CD4-positive, alpha-beta T cell treated with Interleukin-4 for 1 hour (primary cell): Measurements from ENCODE around the gene RIPOR2.

ENCODE experiments used
- DNase-seq, 2 donors: peaks; one replicate each; pipeline ENCODE4 v3.0.0-alpha.2; 2020 to 2022

RIPOR2 gene, protein sequence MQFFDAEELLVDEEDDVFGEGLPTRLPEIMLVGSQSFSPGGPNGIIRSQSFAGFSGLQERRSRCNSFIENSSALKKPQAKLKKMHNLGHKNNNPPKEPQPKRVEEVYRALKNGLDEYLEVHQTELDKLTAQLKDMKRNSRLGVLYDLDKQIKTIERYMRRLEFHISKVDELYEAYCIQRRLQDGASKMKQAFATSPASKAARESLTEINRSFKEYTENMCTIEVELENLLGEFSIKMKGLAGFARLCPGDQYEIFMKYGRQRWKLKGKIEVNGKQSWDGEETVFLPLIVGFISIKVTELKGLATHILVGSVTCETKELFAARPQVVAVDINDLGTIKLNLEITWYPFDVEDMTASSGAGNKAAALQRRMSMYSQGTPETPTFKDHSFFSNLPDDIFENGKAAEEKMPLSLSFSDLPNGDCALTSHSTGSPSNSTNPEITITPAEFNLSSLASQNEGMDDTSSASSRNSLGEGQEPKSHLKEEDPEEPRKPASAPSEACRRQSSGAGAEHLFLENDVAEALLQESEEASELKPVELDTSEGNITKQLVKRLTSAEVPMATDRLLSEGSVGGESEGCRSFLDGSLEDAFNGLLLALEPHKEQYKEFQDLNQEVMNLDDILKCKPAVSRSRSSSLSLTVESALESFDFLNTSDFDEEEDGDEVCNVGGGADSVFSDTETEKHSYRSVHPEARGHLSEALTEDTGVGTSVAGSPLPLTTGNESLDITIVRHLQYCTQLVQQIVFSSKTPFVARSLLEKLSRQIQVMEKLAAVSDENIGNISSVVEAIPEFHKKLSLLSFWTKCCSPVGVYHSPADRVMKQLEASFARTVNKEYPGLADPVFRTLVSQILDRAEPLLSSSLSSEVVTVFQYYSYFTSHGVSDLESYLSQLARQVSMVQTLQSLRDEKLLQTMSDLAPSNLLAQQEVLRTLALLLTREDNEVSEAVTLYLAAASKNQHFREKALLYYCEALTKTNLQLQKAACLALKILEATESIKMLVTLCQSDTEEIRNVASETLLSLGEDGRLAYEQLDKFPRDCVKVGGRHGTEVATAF

DNA sequence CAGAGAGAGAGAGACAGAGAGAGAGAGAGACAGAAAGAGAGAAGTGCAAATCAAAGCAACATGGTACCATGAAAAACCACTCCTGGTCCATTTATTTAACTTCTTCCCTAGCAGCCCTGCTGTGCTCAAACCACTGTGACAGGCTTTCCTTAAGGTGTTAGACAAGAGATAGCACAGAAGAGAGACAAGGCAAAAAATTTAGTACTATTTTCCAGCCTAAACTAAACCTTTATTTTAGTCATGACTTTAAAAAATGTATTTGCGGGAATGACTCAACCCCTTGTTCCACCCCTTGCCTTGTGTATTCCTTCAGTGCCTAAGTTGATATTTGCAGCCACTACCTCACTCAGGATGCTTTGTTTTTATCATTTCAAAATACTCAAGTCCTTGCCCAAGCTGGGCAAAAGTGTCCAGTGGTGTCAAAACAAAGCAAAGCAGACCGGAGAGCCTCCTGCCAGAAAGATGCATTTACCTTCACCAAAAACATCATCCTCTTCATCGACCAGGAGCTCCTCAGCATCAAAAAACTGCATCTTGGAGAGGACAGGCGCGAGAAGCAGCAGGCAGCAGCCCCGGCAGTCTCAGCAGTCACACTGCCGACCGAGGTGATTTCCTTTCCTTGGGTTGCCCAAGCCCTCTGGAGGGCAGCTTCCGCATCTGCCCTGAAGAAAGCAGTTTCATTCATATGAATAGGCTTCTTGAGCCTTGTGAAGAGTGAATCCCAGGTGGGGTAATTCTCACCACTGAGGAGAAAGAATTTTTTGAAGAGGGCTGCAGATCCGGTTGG lies at the start of gene RIPOR2:
Gene RIPOR2 (minus strand): TSS at position 595 of the 787 bp plus-strand sequence. CDS start 62 bp downstream, at position 533.
- peak; percentile 81 to 84 for DNase-seq

DNA sequence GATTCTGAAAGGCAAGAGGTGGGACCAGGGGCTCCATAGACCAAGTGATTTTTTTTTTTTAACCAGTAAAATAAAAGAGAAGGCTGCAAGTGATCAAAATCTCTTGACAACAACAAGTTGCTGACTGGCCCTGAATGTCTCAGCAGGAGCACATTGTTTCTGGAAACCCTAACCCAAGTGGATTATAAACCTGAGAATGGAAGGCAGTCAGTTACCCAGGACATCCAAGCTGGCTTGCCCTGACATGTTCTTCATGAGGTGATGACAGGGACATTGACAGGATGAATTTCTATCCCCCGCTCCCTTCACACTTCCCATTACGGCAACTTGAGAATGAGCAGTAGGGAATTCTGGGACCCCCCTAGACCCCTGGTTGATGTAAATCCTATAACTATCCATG lies 49.6 kb upstream of the RIPOR2 start:
- no peak for DNase-seq

DNA sequence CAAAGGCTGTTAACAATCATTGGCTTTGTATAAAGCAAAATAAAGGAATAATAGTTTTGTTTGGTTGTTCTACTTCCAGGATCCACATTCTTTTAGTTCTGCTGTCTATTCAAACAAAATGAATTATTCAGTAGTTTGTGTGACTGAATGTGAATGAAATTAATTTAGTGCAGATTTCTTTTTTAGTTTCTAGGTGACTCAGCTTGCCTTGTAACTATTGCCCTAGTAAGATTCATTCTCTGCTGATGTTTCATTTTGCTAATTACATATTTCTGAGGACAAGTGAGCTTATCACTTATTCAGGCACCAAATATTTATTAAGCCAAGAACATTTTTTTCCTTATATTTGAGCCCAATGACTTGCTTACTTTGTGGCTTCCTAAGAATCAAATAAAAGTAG lies 46.5 kb upstream of the RIPOR2 start:
- no peak for DNase-seq

DNA sequence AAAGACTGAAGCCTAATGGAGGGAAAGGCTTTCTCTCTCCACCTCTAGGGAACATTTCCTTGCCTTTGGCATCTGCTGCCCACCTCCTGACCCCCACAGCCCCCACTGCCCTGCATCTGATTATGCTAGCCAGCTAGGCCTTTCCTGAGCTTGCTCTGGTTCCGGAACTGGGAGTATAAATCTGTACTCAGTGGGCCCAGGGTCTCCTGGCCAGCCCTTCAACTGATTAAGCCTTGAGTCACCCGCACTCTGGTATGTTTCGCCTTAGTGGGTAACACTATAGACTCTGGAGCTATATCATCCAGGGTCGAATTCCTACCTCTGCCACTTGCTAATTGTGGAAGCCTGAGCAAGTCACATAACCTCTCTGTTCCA lies 45.6 kb upstream of the RIPOR2 start:
- no peak for DNase-seq

DNA sequence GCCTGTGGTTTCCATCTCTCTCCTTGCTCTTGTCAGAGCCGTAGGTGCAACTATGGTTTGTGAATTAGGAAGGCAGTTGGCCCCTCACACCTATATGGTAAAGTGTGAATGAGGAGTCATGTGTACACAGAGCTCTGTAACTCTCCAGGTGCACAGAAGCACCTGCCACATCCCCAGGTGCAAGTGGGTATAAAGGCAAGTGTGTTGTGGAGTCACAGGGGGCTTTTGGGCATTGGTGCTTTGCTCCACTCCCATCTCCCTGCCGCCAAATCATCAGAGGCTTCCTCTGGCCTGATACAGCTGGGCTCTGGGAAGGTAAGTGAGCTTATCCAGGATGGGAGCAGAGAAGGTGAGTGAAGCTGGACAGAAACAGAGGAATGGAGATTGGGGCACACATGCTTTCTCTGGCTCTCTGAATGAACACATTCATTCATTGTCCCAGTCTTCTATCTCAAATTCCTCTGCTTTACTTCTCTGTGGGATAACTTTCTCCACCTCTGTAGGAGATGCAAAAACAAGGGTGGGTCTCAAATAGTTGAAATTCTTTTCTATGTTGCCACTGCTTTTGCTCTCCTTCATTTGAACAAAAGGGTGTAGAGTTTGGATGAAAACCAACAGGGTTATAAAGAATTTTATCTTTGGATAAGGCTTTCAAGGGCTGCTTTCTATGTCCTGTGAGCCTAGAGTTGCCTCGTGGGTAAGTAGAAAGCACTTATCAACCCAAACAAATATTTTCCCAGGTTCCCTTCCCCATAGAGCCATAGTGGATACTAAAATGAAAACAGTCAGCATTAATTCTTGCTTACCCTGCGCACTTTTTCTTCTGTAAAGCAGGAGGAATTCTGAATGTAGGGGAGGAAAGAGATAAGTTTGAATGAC lies 45.0 kb upstream of the RIPOR2 start:
- DNase-seq = no peak

DNA sequence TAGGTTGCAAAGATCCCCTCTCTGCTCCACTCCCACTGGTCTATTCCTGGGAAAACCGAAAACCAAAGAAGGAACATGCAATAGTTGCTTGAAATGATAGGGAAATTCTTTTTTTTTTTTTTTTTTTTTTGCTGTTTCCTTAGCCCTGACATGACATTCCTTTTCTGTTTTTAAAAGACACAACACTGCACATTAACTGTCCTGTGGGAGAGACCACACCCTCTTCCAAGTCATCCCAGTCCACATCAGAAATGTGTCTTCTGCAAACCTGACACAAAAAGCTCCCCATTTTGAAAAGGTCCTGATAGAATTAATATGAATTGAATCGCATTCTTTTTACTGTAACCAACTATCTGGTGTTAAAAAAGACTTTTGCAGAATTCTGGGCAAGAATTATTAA lies 43.4 kb upstream of the RIPOR2 start:
- no peak for DNase-seq

DNA sequence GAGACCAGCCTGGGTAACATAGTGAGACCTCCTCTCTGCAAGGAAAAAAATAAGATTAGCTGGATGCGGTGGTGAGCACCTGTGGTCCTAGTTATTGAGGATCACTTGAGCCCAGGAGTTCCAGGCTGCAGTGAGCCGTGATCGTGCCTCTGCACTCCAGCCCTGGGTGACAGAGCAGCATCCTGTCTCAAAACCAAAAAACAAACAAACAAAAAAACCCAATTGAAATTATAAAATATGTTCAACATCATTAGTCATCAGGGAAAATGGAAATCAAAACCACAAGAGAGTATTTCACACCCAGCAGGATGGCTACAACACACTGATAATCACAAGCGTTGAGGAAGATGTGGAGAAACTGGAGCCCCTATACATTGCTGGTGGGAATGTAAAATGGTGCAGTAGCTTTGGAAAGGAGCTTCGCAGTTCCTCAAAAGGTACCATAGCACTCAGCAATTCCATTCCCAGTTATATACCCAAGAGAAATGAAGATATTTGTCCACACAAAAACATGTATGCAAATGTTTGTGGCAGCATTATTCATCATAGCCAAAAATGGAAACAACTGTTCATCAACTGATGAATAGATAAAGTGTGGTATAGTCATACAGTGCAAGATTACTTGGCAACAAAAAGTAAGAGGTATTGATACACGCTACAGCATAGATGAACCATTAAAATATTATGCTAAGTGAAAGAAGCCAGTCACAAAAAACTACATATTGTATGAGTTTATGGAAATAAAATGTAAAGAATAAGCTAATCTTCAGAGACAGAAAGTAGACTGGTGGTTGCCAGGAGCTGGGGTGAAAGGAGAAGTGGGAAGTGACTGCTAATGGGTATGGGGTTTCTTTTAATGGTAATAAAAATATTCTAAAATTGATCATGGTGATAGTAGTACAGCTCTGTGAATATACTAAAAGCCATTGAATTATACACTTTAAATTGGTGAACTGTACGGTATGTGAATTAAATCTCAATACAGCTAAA lies 38.7 kb upstream of the RIPOR2 start:
- peak in 1 of 2 donors; percentile 59 for DNase-seq

DNA sequence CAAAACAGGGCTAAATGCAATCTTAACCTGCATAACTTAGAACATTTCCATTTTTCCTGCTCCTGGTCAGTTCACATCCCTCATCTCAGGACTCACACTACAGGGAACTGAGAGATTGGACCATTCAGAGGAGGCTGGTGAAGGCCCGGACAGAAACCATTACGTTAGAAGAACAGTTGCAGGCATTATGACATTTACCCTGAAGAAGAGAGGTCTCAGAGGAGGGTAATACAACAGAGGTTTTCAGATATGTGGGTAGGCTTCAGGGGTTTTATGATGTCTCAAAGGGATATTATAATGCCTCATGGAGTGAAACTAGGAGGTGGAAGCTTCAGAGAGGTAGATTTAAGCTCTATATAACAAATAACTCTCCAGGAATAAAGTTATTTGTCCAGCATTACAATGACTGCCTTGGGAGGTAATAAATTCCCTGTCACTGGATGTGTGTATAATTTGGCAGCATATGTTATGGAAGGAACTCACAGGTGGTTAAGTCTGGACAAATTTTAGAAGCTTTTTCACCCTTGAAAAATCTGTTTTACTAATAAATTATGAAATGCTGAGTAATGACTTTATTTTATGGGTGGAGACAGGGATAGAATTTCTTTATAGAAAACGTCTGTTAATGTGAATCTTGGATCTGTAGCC lies 36.7 kb upstream of the RIPOR2 start:
- DNase-seq = no peak

DNA sequence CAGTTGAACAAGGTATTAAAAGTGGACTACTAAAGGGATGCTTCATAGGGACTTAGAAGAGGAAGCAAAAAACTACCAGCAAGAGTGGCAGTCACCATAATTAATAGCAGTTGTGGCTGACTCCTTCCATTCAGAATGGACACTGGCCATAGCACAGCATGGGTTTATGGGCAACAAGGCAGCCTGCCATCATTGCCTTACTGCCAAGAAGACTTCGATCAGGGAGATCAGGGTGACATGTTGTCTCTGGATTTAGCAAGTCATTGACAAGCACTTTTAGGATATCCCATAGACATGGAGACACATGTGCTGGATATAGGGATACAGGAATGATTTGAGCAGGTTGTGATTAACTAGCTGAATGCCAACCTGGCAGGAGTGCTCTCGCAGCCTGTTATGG lies 35.3 kb upstream of the RIPOR2 start:
- no peak for DNase-seq

DNA sequence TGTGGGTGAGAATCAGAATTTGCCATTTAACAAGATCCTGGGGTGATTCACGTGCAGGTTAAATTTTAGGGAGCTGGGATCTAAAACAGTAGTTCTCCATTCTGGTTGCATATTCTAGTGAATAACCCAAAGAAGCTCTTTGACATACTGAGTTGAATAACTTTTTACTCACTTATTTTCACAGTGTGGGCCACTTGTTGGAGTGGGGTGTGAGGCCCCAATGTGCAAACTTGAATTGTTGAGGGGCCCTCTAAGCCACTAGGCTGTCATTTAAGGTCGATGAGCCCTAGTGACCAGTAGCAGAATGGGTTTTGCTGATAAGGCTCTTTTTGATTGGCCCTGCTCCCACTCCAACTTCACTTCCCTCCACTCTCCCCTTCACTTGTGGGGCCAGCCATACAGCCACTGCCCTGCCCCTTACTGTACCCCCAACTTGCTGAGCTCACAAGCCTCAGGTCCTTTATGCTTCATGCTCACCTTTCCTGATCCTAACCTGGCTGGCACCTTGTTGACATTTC lies 33.6 kb upstream of the RIPOR2 start:
- no peak for DNase-seq

DNA sequence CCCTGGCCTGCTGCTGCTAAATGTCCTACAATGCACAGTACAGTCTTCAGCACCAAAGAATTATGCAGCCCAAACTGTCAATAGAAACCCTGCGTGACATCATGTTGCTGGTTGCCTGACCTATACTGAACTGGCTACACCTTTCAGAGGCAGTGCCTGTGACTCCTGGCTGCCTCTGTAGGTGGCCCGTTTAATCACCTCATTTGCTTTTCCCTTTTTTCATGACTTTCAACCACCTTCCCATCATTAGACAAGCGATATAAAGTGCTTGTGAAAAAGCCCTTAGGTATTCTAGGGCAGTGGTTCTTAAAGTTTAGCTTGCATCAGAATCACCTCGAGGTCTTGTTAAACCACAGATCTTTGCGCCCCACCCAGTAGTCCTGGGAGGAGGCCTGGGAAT lies 33.0 kb upstream of the RIPOR2 start:
- DNase-seq = no peak

DNA sequence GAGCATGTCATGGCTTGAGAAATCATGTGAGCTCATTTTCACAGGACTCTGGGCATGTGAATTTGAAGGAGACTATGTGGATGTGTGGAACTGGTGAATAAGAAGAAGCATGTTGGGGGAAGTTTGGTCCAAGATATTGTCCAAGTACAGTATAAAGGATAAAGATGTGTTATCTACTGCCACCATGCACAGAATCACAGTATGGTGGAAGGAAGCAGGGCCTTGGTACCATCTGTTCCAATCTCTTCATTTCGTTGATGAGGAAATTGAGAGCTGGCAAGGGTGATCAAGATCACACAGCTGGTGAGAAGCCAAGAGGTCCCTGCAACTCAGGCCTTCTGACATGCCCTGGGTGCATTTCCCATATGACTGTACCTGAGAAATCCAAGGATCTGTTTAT lies 31.5 kb upstream of the RIPOR2 start:
- DNase-seq = no peak

DNA sequence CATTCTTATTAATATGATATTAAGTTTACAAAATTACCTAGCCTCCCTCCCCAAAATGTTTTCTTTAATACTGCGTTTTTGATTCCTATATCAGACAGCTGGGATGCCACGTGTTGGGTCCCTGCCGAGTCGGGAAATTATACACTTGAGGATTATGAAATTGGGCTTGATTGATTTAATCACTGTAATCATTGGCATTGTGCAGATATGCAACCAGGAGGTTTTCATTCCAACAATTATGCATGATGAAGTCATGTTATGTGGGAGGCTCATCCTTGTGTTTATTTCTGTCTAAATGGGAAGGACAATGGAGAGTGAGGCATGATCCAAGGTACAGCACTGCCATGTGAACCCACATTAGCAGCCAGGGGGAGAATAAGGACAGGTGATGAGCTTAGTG lies 30.6 kb upstream of the RIPOR2 start:
- DNase-seq = no peak

DNA sequence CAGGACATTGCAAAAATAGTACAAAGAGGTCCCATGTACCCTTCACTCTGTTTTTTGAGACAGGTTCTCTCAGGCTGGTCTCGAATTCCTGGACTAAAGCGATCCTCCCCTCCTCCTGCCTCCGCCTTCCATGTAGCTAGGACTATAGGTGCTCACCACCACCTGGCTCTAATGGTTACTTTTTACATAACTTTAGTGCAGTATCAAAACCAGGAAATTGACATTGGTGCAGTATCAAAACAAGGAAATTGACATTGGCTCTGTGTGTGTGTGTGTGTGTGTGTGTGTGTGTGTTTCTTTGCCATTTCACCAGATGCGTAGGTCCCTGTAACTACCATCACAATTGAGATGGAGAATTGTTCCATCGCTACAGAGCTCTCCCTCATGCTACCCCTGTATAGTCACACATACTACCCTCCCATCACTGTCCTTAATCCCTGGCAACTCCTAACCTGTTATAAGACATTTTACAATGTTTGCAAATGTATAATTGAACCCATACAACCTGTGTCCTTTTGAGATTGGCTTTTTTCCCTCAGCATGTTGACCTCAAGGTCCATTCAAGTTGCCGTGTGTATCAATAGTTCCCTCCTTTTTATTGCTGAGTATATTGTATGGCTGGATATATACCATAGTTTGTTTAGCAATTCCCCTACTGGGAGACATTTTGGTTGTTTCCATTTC lies 28.3 kb upstream of the RIPOR2 start:
- DNase-seq = no peak

DNA sequence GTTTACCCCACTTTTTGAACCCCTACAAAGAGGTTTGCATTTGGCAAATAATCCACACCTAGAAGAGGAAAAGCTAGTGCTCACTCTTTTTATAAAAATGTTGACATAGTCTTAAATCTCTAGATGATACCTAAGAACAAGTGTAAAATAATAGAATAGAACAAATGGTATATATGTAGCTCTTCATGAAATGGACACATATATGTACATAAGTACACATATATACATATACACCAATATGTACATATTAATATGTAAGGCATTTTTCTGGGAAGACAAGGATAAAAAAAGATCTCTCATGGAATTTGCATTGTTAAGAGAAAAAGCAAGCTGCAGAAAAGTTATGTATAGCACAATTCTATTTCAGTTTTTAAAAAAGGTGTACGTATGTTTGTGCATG lies 27.6 kb upstream of the RIPOR2 start:
- no peak for DNase-seq

DNA sequence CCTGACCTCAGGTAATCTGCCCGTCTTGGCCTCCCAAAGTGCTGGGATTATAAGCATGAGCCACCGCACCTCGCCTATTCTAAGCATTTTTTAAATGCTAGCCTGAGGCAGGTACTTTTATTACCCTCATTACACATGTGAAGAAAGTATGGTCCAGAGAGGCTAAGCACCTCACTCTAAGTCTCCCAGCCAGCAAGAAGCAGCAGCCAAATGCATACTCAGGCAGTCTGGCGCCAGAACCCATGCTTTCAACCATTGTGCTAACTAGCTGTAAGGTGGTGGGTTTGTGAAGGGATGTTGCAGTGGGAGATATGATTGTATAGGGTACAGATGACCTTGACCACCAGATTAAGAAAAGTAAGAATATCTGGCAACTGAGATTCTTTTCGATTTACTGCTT lies 26.1 kb upstream of the RIPOR2 start:
- DNase-seq = no peak

DNA sequence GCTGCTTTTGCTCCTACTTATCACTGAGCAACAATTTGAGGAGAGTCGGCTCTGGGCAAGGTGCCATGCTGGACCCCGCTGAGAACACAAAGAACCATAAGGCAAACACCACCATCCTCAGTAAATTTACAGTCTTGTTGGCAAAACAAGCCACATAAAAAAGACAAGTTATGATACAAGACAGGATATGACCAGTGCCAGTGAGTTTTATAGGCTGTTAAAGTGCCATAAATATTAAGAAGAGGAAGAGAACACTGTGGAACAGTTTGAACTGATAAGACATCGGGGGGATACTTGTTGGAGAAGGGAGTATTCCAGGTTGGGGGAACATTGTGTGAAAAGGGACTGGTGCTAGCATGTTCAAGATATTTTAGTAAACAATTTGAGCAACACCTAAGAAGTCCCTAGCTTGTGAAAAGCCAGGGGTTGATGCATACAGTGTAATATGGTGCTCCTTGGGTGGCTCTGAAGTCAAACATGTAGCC lies 25.3 kb upstream of the RIPOR2 start:
- DNase-seq = peak in 1 of 2 donors; percentile 28

DNA sequence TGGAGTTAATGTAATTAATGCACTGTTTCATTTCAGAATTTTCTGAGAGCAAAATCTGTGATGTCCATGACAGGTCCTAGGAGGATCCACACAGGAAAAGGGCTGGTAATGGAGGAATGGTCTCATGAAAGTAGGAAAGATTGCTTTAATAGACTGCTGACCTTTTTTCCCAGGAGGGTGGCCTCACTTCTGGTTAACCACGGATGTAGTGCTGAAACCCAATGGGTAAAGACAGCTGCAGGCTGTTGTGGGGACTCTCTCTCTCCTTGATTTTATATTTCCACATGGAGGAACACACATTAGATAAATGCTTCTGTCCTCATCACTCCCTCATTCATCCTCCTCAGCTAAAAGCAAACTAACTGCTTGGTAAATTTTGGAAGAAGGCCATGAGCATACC lies 23.6 kb upstream of the RIPOR2 start:
- no peak for DNase-seq

DNA sequence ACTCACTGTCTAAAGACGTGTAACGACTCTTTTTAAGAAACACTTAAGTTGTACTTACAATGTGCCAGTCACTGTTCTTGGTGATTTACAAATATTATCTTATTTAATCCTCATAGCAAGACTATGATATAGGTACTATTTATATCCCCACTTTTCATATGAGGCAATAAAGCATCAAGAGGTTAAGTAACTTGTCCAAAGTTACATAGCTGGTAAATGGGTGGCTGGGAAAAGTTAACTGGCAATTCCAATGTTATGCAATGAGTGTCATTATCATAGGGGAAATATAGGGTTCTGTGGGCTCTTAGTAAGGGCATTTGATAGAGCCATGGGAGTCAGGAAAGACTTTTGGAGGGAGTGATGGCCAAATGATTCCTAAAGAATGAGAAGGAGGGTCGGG lies 21.4 kb upstream of the RIPOR2 start:
- no peak for DNase-seq
